Iris pigment epithelial cell (primary cell): ENCODE data around the gene ECEL1.
"Not testable (repeated sequence)": the region's sequence is repeated elsewhere in the genome, so short reads cannot be mapped to it uniquely, and the experiment has no call there.

Experiments used
- DNase-seq: peaks from one replicate; pipeline ENCODE4 v3.0.0-alpha.2; 2011; ENCODE audit warnings: low read depth

ECEL1 gene

GRCh38 chr2:232487385-232488096, at the start of gene ECEL1:
Gene ECEL1, minus strand, starts transcription at chr2:232487834. Its CDS starts 1,181 bp downstream, at chr2:232486653.
- DNase-seq: no peak

- no peak for DNase-seq
Measured at GRCh38 chr2:232537079-232537478, 49.4 kb upstream of the ECEL1 start.

GRCh38 chr2:232535761-232536530, 48.3 kb upstream of the ECEL1 start:
- DNase-seq: no peak

- DNase-seq: no peak
Measured at GRCh38 chr2:232534940-232535651, 47.5 kb upstream of the ECEL1 start.

- no peak for DNase-seq
Measured at GRCh38 chr2:232533944-232534710, 46.5 kb upstream of the ECEL1 start.

- not testable (repeated sequence) for DNase-seq
Measured at GRCh38 chr2:232532821-232533220, 45.2 kb upstream of the ECEL1 start.

GRCh38 chr2:232532419-232532818, 44.8 kb upstream of the ECEL1 start:
- DNase-seq: no peak

- DNase-seq: no peak
Measured at GRCh38 chr2:232530626-232531260, 43.1 kb upstream of the ECEL1 start.

- no peak for DNase-seq
Measured at GRCh38 chr2:232529806-232530547, 42.3 kb upstream of the ECEL1 start.

- DNase-seq: no peak
Measured at GRCh38 chr2:232528746-232529460, 41.3 kb upstream of the ECEL1 start.

GRCh38 chr2:232527905-232528470, 40.4 kb upstream of the ECEL1 start:
- no peak for DNase-seq

GRCh38 chr2:232526372-232526941, 38.8 kb upstream of the ECEL1 start:
- no peak for DNase-seq

- no peak for DNase-seq
Measured at GRCh38 chr2:232525791-232526371, 38.2 kb upstream of the ECEL1 start, which contains the start of gene CHRND. Gene CHRND, plus strand, starts transcription at chr2:232526160. Its CDS starts 56 bp downstream, at chr2:232526216.

GRCh38 chr2:232525199-232525598, 37.6 kb upstream of the ECEL1 start:
- no peak for DNase-seq

- DNase-seq: no peak
Measured at GRCh38 chr2:232524771-232525170, 37.1 kb upstream of the ECEL1 start.

- peak; percentile 34 for DNase-seq
Measured at GRCh38 chr2:232523682-232524597, 36.3 kb upstream of the ECEL1 start.

GRCh38 chr2:232523402-232523681, 35.7 kb upstream of the ECEL1 start:
- DNase-seq: no peak
